ENCODE data around the gene NUTF2. TPM values are rescaled to one million over a fixed set of nuclear protein-coding genes. Genes with fewer than 3 reads are reported as not detected.
"Not testable (repeated sequence)": the region's sequence is repeated elsewhere in the genome, so short reads cannot be mapped to it uniquely, and the experiment has no call there.

Gene NUTF2
- total RNA-seq, 1 donor from 2014 or later, result 177 TPM

DNA sequence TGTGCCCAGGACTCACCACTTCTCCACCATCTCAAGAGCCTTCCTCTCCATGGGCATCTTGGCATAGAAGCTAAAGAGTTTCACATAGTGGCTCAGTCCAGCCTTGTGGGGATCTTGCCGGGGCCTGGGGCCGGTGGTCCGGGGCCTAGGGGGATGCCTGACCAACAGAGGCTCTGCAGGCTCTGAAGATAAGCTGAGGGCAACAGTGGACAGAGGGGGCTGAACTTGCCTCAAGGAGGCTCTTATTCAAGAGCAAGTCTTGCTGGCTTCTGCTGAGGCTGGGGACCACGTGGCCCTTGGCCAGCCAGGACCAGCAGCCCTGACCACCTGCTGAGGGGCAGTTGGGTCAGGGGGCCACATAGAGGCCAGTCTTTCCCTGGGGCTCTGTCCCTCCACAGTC lies 18.1 kb upstream of the NUTF2 start:
- Mint-ChIP-seq H3K4me3 (ENCODE audit: low read depth) (no peak overlapping the region), H3K27me3 (no peaks in the 10 kb centered on the region), H3K27ac (no peak overlapping the region), H3K36me3 (ENCODE audit: insufficient read depth) (peaks cover 7% of the 10 kb centered on the region), H3K9me3 (ENCODE audit: low read depth) (no peaks in the 10 kb centered on the region), H3K4me1 (ENCODE audit: low read depth) (peaks cover 7% of the 10 kb centered on the region)
- no peak for TF ChIP-seq CTCF (IDR thresholded peaks at IDR 0.05; ENCODE audit: unreplicated experiment)
- no peak for DNase-seq (ENCODE audit: low spot score, unreplicated experiment)

GRCh38 chr16:67833030-67833414 lies 13.7 kb upstream of the NUTF2 start:
- Mint-ChIP-seq H3K9me3 (ENCODE audit: low read depth) (no peaks in the 10 kb centered on the region), H3K27me3 (no peaks in the 10 kb centered on the region), H3K4me1 (ENCODE audit: low read depth) (peaks cover 12% of the 10 kb centered on the region), H3K4me3 (ENCODE audit: low read depth) (peak overlapping the region; percentile 92), H3K27ac (peak overlapping the region; percentile 80), H3K36me3 (ENCODE audit: insufficient read depth) (peaks cover 4% of the 10 kb centered on the region)
- no peak for DNase-seq (ENCODE audit: low spot score, unreplicated experiment)
- no peak for TF ChIP-seq CTCF (IDR thresholded peaks at IDR 0.05; ENCODE audit: unreplicated experiment)

DNA sequence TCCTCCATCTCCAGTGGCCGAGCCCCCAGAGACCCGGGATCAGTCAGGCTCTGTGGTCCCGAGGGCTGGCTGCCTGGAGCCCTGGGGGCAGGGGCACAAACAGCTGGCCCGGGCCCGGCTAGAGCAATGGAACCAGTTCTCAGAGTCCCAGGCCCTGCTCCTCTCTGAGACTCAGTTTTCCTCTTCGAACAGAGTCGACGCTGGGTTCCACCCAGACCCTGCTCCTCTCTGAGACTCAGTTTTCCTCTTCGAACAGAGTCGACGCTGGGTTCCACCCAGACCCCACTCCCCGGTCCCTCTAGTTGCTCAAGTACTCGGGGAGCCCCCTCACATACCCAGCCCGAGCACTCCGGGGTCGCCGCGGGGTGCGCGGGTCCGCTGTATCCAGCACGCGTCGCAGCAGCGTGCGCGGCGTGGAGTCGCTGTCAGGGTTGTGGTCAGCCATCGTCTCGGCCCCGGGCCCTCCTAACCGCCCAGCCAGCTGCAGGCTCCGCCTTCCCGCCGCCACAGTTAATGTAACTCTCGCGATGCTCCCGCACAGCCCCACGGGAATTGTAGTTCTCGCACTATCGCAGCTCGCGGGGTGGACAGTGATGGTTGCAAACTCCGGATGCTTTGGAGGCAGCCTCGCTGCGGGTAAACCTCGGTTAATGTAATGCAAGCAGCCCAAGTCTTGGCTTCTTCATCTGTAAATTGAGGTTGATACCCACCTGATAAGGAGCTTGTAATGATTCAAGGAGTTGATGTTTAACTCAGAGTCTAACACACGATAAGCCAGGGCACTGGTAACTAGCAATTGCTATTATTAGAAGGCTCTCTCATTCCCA lies 13.1 kb upstream of the NUTF2 start:
- Mint-ChIP-seq H3K27me3 (no peaks in the 10 kb centered on the region), H3K4me3 (ENCODE audit: low read depth) (peak overlapping the region; percentile 92), H3K27ac (peak overlapping the region; percentile 84), H3K4me1 (ENCODE audit: low read depth) (peaks cover 12% of the 10 kb centered on the region), H3K36me3 (ENCODE audit: insufficient read depth) (peaks cover 4% of the 10 kb centered on the region), H3K9me3 (ENCODE audit: low read depth) (no peaks in the 10 kb centered on the region)
- TF ChIP-seq CTCF (IDR thresholded peaks at IDR 0.05; ENCODE audit: unreplicated experiment), result no peak
- peak; percentile 84 for DNase-seq (ENCODE audit: low spot score, unreplicated experiment)

DNA sequence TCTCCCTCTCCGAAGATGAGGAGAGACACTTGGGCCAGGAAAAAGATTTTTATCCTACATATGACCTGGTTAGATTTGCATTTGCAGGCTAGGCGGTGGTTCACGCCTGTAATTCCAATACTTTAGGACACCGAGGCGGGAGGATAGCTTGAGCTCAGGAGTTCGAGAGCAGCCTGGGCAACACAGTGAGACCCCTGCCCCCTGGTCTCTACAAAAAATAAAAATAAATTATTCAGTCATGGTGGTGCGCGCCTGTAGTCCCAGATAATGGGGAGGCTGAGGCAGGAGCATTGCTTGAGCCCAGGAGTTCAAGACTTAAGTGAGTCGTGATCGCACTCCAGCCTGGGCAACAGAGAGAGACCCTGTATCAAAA lies 12.5 kb upstream of the NUTF2 start:
- Mint-ChIP-seq H3K27ac (peak overlapping the region; percentile 84), H3K9me3 (ENCODE audit: low read depth) (no peaks in the 10 kb centered on the region), H3K36me3 (ENCODE audit: insufficient read depth) (peaks cover 4% of the 10 kb centered on the region), H3K4me3 (ENCODE audit: low read depth) (peak overlapping the region; percentile 92), H3K4me1 (ENCODE audit: low read depth) (peaks cover 12% of the 10 kb centered on the region), H3K27me3 (no peaks in the 10 kb centered on the region)
- DNase-seq (ENCODE audit: low spot score, unreplicated experiment), result no peak
- no peak for TF ChIP-seq CTCF (IDR thresholded peaks at IDR 0.05; ENCODE audit: unreplicated experiment)

DNA sequence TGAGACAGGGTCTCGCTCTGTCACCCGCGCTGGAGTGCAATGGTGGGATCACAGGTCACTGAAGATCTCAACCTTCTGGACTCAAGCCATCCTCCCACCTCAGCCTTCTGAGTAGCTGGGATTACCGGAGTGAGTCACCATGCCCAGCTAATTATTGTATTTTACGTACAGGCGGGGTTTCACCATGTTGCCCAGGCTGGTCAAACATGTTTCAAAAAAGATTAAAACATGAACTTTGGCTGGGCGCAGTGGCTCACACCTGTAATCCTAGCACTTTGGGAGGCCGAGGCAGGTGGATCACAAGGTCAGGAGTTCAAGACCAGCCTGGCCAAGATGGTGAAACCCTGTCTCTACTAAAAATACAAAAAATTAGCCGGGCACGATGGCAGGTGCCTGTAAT lies 9.5 kb upstream of the NUTF2 start:
- not testable (repeated sequence) for DNase-seq (ENCODE audit: low spot score, unreplicated experiment); H3K27ac Mint-ChIP-seq; H3K9me3 Mint-ChIP-seq (ENCODE audit: low read depth); H3K4me3 Mint-ChIP-seq (ENCODE audit: low read depth); H3K27me3 Mint-ChIP-seq; H3K36me3 Mint-ChIP-seq (ENCODE audit: insufficient read depth)
- peaks cover 15% of the 10 kb centered on the region for H3K4me1 Mint-ChIP-seq (ENCODE audit: low read depth)

- Mint-ChIP-seq H3K4me3 (ENCODE audit: low read depth) (no peak overlapping the region), H3K27me3 (no peaks in the 10 kb centered on the region), H3K36me3 (ENCODE audit: insufficient read depth) (no peaks in the 10 kb centered on the region), H3K27ac (no peak overlapping the region), H3K9me3 (ENCODE audit: low read depth) (no peaks in the 10 kb centered on the region), H3K4me1 (ENCODE audit: low read depth) (peaks cover 12% of the 10 kb centered on the region)
- no peak for DNase-seq (ENCODE audit: low spot score, unreplicated experiment)
- TF ChIP-seq CTCF (IDR thresholded peaks at IDR 0.05; ENCODE audit: unreplicated experiment), result no peak
These were observed 8.9 kb upstream of the NUTF2 start for GRCh38 chr16:67837811-67838210.
